HL-60 (cell line): ENCODE results near the gene DNAJC18.

Experiments
- DNase-seq, 2 experiments: peaks; one replicate each; pipeline ENCODE4 v3.0.0-alpha.2; 2010 to 2020; ENCODE audit warnings: low read depth in 1 of 2, low spot score in 1 of 2
- H3K27ac ChIP-seq: fragments of 250-450 bp; sonication (Bioruptor Pico); replicated peaks from 2 replicates; pipeline ENCODE4 v1.5.1; 2020; ENCODE audit warnings: mild to moderate bottlenecking, moderate library complexity
- H3K27me3 ChIP-seq: fragments of 250-450 bp; sonication (Bioruptor Pico); 2 replicates; pipeline ENCODE4 v1.5.1; 2021; ENCODE audit warnings: mild to moderate bottlenecking, moderate library complexity; ENCODE audit not compliant: insufficient read depth, poor library complexity, severe bottlenecking
- H3K4me3 ChIP-seq: replicated peaks from 2 replicates; pipeline ENCODE4 v1.5.1; 2011; ENCODE audit warnings: mild to moderate bottlenecking, control low read depth, low read length; ENCODE audit not compliant: insufficient read depth
- CTCF ChIP-seq: IDR thresholded peaks from one replicate; pipeline ENCODE4 v1.5.1; 2011; ENCODE audit warnings: low read length, control low read depth, inconsistent platforms; ENCODE audit not compliant: insufficient read depth
- GABPA ChIP-seq: IDR thresholded peaks from 2 replicates; pipeline ENCODE4 v1.6.1; 2012; ENCODE audit warnings: low read depth
- POLR2AphosphoS5 ChIP-seq: IDR thresholded peaks from 2 replicates; pipeline ENCODE4 v1.6.1; 2012; ENCODE audit warnings: low read depth
- REST ChIP-seq: IDR thresholded peaks from 2 replicates; pipeline ENCODE4 v1.6.1; 2012; ENCODE audit warnings: low read depth; ENCODE audit not compliant: insufficient replicate concordance
- SPI1 ChIP-seq: IDR thresholded peaks from 2 replicates; pipeline ENCODE4 v1.6.1; 2012; ENCODE audit warnings: low read depth, mild to moderate bottlenecking, borderline replicate concordance

Gene DNAJC18

DNA sequence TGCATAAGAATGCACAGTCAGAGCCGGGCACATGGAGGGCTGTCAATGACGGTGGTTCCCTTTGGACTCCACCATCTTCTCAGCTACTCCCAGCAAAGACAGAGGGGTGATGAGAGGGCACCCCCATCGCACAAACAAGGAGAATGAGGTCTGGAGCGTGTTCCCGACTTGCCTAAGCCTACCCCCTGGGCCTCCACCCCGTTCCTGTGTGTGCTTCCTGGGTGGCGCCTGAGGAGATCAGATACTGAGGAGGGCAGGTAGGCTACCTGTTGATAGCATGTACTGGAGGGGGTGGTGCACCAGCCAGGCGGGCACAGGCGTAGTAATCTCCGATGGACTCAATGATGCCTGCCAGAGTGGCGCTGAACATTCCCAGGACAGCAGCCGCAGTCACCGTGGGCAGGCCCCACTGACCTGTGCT is 60.4 kb downstream of the DNAJC18 start:
- no peak overlapping the region for H3K27ac ChIP-seq
- no peak for TF ChIP-seq CTCF
- TF ChIP-seq SPI1 = no peak
- TF ChIP-seq POLR2AphosphoS5 = no peak
- TF ChIP-seq REST = no peak
- no peak for TF ChIP-seq GABPA

GRCh38 chr5:139378101-139378825 is 61.1 kb downstream of the DNAJC18 start:
- no peak for TF ChIP-seq REST
- TF ChIP-seq POLR2AphosphoS5 = no peak
- H3K4me3 ChIP-seq = no peak overlapping the region
- H3K27me3 ChIP-seq = no peaks in the 10 kb centered on the region
- no peak overlapping the region for H3K27ac ChIP-seq
- DNase-seq = no peak

More for the DNA sequence above, 60.4 kb downstream of the DNAJC18 start:
- DNase-seq = no peak
- Histone ChIP-seq H3K27me3 (no peaks in the 10 kb centered on the region), H3K4me3 (no peak overlapping the region)

GRCh38 chr5:139377226-139377625 is 62.1 kb downstream of the DNAJC18 start:
- H3K4me3 ChIP-seq = no peak overlapping the region
- H3K27ac ChIP-seq = no peak overlapping the region
- H3K27me3 ChIP-seq = no peaks in the 10 kb centered on the region
- no peak for DNase-seq
- no peak for TF ChIP-seq POLR2AphosphoS5
- TF ChIP-seq GABPA = no peak
- TF ChIP-seq CTCF = no peak
- TF ChIP-seq REST = no peak
- no peak for TF ChIP-seq SPI1
